NOMO-1 treated with dmso at 0.1 percent for 144 hours (cell line): ENCODE results near the gene SLC38A11.

Experiments
- DNase-seq: peaks from one replicate; lab custom pipeline; 2025; ENCODE audit not compliant: unreplicated experiment; lab: John Stamatoyannopoulos, UW

The SLC38A11 gene

DNA sequence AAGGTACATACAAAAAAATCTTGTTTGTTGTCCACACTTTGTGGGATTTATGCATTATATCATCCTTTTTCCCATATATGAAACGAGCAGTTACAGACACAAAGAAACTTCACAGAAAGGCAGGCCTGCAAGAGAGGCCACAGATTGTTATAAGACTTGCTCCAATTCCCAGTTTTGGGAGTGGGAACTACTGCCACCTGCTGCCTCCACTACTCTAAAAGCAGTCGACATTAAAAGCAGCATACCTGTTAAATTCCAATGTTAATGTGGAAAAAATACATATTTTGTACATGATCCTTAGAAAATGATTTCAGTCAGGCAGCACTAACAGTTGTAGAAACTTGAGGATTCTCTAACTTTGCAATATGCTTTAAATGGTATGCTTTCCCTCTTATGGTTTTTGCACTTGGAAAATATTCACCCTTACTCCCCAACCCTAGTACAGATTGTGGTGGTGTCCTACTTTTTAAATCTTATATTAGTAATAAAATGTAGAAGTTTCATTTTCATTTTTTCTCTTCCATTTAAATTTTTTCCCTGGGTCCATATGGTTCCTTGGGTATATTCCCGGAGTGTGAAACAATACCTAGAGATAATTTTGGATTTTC lies 37.9 kb downstream of the SLC38A11 start:
- DNase-seq = no peak

DNA sequence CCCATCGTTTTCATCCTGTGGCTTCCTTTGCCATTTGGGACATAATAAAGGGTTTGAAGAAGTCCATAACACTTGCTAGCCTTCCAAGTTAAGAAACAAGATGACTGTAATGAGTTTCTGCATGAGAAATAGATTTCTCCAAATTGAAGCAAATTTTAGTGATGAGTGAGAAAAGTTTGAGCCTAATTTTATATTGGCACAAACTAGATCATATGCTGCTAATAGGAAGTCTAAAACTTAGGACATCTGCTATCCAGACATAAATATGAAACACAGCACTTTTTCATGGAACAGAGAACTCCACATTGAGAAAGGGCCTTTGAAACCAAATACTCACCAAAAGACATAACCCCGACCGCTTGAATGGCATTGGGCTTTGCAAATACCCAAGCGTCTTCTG lies 39.8 kb downstream of the SLC38A11 start:
- DNase-seq = no peak

DNA sequence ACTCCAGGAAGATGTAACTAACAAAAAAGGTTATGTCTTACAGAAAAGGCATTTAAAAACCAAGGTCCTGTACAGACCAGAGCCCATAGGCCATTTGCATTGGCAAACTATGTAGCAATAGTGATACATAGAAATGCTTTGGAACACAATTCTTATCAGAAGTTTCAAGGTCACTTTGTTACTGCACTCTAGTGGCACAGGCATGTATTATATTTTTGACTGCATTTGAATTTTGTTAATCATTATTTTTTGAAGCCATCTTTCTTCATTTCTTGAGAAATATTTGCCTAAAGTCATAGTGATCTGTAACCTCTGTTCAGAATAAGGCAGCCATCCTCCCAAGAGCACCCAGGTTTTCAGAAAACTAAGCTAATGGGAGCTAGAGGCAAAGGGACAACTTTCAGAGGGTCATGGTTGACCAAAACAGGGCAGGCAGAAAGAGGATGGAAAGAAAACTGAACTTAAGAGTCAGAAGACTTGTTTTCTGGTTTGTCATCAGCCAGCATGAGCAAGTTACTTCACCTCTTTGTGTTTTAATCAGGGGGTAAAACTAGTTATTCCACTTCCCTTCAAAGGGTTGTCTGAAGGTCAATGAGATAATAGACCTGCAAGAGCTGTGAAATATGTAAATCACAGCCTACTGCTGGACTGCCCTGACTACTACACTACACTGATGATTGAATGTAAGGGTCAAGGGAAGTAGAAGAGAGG lies 41.5 kb downstream of the SLC38A11 start:
- DNase-seq = no peak

DNA sequence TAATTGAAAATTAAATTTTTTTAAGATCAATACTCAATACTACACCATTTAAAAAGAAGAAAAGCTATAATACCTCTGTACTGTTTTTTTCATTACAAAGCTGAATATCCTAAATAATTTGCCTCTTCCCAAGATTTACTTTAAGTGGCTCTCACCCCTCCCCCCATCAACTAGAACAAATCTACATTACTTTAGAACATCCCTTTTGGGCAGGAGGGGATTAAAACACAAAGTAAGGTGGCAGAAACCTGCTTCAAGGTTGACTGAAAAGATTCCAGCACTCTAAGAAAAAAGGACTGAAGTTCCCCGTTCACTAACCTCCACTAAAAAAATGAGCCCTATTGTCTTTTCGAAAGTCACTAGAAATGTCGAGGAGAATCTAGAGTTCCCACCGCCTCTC lies 42.3 kb downstream of the SLC38A11 start:
- no peak for DNase-seq

DNA sequence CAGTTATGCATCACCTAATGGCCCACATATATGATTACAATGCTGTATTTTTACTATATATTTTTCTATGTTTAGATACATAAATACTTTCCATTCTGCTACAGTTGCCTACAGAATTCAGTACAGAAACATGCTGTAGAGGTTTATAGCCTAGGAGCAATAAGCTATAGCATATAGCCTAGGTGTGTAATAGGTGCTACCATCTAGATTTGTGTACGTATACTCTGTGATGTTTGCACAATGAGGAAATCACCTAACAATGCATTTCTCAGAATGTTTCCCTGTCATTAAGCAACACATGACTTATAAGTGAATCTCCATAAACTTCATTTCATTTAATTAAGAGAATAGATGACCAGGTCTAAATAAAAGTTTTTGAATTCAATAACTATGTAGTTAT lies 43.5 kb downstream of the SLC38A11 start:
- DNase-seq = no peak

DNA sequence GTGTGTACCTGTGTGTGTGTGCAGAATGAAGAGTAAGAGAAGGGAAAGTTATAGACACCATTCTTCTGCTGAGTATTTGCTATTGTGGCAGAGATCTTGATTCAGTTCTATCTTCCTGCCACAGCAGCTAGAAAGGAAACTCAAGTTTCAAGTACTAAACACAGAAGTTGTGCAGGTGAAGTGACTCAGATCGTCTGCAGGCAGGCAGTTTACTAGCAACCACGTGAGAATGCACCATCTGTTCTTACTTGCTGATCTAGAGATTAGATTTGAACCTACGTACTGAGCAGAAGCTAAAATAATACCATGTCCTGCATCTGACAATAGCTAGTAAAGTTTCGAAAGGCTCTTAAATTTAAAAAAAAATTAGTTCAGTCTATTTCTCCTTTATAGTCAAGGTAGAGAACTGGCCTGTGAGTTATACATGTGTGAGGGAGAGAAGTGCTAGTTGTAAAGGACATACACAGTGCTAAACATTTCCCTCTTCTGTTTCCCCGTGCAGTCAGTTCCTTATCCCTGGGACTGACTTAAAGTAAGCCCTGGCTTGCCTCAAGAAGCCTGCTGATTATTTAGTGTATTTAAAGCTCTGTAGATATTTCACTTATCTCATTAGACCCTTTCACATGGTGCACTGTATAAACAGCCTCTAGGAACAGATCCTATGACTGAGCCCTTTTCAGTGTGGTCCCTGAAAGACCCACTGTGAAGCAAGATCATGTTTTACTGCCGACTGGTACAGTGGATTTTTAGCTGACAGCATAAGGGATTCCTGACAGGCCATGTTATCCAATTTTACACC lies 45.0 kb downstream of the SLC38A11 start:
- no peak for DNase-seq

DNA sequence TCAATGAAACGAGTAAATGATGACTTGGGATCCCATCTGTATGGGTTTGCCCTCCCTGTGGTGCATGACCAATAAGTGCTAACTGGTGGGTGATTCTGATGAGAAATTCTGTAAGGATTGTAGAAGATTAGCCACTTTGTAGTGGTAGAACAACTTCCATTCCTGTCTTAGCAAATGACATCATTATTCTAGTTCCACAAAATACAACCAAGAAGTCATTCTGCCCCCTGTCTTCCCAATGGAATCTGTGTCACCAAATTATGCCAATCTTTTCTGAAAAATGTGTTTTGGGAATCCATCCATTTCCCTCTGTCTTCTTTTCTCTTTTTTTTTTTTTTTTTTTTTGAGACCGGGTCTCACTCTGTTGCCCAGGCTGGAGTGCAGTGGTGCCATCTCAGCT lies 48.4 kb downstream of the SLC38A11 start:
- no peak for DNase-seq

DNA sequence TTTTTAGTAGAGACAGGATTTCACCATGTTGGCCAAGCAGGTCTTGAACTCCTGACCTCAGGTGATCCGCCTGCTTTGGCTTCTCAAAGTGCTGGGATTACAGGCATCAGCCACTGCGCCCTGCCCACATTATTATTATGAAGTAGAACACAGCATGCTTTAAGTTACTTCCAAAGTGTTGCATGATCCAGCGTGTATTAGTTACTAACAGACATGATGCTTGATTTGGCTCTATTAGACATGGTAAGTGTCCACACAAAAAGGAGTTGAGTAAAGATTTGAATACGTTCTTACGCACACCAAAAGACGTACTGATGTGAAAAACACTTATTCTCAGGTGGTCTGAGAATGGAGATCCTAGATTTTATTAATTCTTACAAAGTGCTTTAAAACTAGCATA lies 50.0 kb downstream of the SLC38A11 start:
- no peak for DNase-seq

DNA sequence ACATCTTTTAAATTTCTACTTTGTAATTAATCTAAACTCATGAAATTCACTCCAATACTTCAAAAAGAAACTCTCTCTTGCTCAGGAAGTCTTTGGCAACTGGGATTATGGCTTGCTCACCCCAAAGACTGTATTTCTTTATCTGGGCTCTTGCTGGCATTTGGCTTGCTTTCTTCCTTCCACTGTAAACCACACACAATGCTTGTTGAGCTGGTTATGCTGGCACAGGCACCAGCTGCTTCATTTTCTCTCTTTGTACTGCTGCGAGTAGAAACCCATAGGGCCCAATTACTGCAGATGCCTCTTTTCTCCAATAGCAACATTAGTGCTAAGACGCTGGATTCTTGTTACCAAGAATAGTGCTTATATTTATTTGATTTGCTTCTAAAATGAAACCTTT lies 51.4 kb downstream of the SLC38A11 start:
- no peak for DNase-seq

DNA sequence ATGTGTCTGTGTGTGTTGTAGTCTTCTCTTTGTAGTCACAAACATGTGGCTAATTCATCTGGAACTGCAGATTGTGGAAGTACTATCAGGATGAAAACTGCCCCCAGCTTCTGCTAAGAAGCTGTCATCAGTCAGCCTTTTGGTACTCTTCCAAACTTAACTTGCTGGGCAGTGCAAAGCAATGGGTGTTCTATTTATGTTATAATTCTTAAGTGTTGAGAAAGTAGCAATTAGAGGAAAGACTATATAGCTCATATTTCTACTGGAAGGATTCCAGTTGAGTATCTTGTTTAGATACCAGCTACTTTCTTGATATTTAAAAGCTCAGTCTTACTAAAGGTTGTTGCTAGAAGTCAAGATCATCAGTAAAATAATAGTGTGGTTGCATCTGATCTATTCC lies 52.1 kb downstream of the SLC38A11 start:
- no peak for DNase-seq

DNA sequence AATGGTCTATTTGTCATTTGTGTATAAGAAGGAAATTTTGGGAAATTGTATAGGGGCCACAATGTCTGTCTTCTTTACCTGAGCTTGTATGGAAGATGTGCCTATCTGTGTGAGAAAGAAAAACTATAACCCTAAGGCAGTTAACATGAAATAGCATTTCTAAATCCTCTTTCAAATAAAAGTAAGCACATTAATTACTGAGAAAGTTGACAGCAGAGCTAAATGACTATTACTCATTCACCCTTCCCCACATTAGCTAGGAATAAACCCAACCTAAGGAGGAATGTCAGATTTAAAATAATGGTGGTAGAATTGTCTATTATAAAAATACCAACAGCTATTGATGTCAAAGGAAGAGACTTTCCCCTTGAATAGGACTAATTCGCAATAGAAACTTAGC lies 56.2 kb downstream of the SLC38A11 start:
- DNase-seq = no peak

DNA sequence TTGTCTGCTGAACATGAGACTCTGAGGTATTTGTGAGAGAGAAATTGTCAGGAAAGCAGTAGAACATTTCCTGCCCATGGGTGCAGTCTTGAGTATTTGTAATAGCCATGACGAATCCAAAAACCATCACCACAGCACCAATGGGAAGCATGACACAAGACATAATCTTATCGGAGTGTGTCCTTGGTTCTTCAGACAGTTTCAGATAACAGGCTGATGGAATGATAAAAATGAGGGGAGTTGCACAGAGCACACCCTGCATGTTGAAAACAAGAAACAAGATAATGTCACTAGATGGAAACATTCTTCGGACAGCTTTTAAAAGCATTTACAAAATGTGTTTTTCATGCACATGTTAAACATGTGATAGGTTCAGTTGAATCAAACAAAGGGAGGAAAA lies 56.9 kb downstream of the SLC38A11 start:
- no peak for DNase-seq

DNA sequence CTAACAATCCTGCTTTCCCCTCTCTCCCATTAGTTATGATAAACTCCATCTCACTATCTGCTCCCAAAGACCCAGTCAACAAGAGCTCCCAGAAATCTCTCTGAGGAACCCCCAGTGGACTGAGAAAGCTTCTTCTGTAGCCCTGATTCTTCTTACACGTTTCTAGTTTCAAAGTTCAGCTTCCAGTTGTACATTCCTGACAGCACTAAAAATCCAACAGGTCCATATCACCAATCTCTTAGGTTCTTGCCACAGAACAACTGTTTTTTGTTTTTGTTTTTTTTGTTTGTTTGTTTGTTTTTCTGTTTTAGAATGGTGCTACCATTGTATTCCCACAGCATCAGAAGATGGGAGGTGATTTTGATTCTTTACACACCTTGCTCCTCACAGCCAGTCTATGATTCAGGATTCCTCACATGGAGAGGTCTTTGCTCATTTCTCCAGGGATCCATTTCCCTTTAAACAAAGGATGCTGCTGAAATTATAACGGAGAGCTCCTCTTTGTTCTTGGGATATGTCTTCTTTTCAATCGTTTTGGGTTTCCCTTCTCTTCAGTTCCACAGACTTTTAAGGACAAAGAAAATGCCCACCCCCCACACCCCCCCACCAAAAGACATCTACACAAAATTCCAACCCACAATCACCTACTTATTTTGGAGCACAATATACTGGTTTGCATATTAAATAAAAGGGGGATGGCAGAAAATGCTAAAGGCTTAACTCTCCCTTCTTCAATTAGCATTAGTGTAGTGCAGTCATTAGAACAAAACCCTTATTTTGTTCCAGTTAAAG lies 57.7 kb downstream of the SLC38A11 start:
- no peak for DNase-seq

DNA sequence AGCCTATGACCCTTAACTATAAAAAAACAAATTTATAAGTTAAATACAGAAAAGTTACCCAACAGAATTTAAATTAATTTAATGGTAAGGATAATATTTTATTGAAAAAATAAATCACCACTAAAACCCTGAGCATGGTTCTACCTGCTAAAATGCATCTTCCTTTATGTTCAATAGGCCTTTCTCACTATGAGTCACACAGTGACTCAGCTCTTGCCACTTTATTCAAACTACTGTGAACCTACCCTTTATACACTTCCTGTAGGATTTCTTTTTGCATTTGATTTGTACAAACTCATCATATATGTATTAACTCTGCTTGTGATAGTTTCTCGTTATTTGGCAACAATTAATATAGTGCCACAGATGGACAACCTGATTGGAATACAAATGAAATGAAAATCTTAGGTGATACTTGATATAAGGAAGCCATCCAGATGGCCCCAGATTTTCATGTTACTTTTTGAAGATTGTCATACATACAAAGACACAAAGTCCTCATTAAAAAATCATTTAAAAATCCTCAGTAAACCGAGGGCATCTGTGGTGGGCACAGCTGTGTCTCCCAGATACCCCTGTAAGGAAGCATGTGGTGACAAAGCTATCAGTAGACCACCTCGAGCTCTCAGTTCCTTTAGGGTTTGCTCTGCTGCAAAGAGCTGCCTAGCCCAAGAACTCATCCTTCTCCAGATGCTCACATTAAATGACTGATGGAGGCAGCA lies 58.5 kb downstream of the SLC38A11 start:
- peak; percentile 12 for DNase-seq

DNA sequence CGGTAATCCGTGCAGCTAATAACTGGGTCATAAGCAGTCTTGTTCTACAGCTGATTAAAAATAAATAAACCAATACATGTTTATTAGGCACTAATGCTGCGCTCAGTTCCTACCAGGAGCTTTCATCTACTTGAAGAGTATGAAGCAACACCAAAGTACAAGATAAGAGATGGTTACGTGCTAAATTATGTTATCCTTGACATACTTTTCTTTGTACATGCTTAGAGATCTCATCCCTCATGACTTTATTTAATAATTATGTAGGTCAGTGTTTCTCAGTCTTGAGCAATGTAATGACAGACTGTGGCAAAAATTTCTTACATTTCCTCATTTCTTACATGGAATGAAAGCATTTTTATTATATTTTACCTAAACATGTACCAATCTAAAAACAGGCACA lies 59.1 kb downstream of the SLC38A11 start:
- no peak for DNase-seq

DNA sequence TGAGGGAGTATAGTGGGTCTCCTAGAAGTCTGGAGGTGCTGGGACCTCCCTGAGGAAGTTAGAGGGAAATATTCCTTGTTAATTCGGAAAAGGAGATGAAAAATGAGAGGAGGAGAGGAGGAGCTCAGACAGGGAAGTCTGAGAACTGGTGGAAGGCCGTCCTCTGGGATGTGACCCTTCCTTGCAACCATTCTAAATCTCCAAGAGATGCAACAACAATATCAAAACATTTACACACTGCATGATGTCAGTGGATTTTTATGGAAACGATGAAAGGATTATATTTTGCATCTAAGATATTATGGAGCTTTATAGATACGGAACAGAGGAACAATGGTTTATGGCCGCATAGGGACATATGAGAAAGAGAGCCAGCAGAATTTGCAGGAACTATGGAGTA lies 63.9 kb downstream of the SLC38A11 start:
- DNase-seq = no peak

DNA sequence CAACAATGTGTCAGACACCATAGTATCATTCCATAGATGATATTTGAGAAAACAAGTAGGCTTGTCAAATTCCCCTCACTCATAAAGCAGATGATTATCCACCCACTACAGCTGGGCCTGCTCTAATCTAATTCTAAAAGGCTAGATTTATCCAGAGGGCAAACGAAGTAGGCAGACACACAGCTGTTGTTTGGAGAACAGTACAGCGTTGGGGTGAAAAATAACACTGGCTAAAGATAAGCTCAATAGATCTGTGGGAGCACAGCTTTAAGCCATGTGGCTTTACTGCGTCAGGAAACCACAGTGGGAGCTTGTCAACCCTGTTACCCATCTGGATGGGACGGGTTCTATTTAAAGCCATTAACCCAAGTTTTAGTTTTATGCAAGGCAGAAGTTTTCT lies 64.8 kb downstream of the SLC38A11 start:
- no peak for DNase-seq

DNA sequence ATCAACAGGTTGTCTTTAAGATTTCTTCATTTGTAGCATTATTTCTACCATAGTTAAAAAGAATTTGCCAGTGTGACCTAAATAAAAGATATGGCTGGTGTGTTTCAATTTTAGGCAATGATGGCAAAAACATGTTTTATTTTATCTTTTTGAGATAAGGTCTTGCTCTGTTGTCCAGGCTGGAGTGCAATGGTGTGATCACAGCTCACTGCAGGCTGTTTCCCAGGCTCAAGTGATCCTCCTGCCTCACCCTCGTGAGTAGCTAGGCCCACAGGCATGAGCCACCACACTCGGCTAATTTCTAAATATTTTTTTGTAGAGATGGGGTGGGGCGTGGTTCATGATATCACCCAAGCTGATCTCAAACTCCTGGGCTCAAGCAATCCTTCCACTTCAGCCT lies 66.7 kb downstream of the SLC38A11 start:
- DNase-seq = no peak

DNA sequence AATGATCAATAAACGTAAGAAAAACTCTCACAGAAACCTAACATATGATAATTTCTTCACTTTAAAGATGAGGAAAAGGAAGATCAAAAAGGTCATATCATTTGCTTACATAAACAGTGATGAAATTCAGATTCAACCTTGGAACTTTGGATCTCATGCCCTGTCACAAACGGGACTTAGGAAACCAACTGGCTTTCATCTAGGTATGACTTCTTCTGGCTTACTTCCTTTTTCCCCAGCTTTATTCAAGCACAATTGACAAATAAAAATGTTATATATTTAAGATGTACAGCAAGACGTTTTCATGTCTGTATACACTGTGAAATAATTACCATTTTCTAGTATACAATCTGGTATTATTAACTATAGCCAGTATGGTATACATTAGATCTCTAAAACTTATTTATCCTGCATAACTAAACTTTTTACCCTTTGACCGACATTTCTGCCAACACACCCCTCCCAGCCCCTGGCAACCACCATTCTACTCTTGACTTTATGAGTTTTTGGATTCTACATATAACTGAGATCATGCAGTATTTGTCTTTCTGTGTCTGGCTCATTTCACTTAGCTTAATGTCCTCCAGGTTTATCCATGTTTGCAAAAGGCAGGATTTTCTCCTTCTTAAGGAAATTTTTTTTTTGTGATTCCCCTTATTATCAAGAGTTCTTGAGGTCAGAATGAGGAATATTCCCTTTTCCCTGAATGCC lies 67.7 kb downstream of the SLC38A11 start:
- no peak for DNase-seq

DNA sequence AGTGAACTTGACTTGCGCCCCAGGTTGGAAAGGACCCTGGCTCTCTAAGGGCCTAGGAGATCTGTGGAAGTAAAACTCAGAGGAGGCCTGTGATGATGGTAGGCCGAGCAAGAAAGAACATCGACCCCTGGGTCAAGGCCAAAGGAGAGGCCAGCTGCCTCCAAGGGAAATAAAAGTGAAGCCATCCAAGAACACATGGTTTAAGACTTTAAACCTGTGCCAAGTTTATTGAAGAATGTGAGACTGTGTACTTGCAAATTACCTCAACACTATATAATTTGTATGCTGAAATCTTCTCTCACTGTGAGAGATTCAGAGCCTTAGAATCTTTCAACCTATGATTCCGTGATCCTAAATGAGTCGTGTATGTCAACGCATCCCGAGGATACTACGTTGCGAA lies 73.0 kb downstream of the SLC38A11 start:
- no peak for DNase-seq
